Amygdala (tissue), 56 donors: ENCODE results near the gene CCDC187.
A peak's percentile ranks its signal among the peaks of the same experiment; 100 is the strongest.

Experiments
- DNase-seq, 56 donors: peaks; one replicate each; lab custom pipeline; 2025; lab: John Stamatoyannopoulos, UW

Gene CCDC187

GRCh38 chr9:136340356-136341041 lies 36.6 kb upstream of the CCDC187 start:
- no peak for DNase-seq

DNA sequence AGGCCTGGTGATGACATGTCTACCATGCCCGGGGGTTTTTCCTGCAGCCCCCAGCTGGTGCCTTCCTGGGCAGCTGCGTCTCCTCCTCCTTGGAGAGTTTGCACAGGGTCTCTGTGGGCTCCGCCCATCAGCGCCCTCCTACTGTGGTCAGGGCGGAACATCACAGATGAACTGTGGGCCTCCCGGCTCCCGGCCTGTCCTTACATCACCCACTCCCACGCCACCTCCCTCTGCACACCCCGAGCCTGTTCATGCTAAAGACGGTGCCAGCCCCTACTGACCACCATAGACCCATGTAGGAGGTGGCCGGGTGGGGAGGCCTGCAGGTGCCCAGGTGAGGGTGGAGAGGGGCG lies 36.0 kb upstream of the CCDC187 start:
- no peak for DNase-seq

DNA sequence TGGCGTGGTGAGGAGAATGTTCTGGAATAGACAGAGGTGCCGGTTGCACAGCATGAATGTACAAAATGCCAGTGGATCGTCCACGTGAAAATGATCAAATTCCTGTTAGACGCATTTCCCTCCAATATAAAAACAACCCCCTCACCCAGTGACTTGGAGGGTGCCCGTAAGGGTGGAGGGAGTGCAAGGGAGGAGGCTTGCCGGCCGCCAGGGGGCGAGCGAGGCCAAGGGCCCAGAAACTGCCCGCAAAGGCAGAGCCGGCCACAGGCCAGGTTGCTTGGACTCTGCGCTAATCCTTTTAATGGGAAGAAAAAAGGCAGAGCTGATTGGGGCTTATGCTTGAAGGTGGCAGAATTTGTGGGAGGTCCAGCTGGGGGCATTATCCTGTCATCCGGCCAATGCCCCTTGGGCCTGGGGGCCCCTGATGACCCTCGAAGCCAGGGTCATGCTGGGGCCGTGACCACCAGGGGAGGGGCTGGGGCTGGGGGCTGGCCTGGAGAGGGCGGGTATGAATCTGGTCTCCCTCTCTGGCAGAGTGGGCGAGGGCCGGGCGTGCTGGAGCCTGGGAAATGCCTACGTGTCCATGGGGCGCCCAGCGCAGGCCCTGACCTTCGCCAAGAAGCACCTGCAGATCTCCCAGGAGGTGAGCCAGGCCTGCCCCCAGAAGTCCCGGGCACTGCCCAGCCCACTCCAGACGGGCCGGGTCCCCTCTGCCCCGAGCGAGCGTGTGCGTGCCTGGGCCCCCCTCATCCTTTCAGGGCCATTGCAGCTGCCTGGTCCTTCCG lies 35.5 kb upstream of the CCDC187 start:
- DNase-seq, result peak in 42 of 56 donors; percentile 8 to 79 (median 40)

DNA sequence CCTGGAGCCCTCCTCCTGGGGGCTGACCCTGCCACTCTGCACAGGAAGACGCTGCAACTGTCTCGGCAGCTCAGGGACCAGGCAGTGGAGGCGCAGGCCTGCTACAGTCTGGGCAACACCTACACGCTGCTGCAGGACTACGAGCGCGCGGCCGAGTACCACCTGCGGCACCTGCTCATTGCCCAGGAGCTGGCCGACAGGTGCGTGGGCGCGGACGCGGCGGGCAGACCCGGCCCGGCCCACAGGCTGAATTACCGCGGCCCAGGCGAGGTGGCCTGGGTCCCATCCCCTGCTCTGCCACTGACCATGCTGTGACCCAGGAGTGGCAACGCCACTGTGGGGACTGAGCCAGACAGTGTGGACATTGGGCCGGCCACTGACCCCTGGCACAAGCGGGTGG lies 34.6 kb upstream of the CCDC187 start:
- no peak for DNase-seq

- DNase-seq, result no peak
These were observed 33.8 kb upstream of the CCDC187 start for GRCh38 chr9:136337416-136338395.

DNA sequence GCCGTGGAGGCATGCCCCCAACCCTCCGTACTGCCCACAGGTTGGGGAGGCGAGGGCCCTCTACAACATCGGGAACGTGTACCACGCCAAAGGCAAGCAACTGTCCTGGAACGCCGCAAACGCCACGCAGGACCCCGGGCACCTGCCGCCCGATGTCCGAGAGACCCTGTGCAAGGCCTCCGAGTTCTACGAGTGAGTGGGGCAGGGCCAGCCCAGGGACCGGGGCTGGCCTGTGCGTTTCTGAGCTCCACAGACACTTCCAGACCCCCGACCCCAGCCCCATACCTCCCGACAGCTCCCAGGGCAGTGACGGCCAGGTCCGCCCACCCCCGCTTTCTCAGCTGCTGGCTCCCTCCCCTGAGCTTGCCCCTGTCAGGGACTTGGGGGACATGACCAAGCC lies 33.0 kb upstream of the CCDC187 start:
- DNase-seq, result no peak

GRCh38 chr9:136336156-136336870 lies 32.4 kb upstream of the CCDC187 start:
- no peak for DNase-seq

GRCh38 chr9:136335296-136336155 lies 31.6 kb upstream of the CCDC187 start:
- no peak for DNase-seq

DNA sequence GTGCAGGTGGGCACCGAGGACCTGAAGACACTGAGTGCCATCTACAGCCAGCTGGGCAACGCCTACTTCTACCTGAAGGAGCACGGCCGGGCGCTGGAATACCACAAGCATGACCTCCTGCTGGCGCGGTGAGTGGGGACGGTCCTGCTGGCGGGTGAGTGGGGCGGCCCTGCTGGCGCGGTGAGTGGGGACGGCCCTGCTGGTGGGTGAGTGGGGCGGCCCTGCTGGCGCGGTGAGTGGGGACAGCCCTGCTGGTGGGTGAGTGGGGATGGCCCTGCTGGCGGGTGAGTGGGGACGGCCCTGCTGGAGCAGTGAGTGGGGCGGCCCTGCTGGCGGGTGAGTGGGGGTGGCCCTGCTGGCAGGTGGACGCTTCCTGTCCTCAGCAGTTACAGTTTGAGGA lies 30.6 kb upstream of the CCDC187 start:
- DNase-seq, result no peak

DNA sequence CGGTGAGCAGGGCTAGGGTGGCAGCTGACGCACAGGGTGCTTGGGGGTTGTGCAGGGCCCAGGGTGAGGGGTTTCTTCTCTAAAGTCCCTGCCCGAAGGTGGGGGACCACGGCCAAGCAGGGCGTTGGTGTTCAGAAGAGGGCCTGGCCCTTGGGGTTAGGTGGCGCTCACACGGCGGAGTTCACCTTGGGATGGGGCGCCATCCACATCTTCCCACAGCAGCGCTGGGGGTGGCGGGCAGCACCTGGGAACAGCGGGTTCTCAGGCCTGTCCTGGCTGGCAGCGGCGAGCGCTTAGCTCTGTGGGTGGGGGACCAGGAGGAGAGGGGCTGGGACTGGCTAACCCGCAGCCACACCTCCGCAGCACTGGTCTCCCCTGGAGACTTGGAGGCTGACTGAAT lies 29.6 kb upstream of the CCDC187 start:
- no peak for DNase-seq

DNA sequence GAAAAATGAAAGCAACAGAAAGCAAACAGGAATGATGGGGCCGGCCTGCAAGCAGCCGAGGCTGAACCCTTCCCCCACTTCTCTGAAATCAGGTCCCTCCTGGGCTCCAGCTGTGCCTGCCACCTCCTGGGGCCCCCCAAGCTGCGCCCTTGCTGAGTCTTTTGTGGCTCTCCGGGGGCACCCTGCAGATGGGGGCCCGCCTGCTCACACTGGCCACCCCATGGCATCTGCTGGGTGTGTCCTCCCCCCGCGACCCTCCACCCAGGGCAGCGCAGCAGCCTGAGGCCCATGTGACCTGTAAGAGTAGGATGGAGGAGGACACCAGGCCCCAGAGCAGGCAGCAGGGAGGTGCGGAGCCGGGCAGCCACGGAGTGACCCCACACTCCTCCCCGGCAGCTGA lies 29.2 kb upstream of the CCDC187 start:
- DNase-seq, result no peak

DNA sequence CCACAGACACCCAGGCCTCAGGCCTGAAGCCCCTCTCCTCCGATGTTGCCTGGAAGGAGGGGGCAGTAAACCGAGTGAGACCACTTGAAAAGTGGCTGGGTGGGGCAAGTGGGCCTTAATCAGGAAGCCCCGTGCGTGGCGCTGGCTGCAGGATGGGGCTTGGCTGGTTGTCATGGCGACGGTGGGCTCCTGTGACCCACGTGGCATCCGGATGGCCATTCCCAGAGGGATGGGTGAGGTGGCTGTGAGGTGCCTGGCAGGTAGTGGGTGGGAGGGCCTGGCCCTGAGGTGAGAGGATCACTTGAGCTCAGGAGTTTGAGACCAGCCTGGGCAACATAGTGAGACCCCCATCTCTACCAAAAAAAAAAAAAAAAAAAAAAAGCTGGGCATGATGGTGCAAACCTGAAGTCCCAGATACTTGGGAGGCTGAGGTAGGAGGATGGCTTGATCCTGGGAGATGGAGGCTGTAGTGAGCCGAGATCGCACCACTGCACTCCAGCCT lies 28.6 kb upstream of the CCDC187 start:
- no peak for DNase-seq

GRCh38 chr9:136331556-136332481 lies 27.9 kb upstream of the CCDC187 start:
- no peak for DNase-seq

- DNase-seq, result no peak
These were observed 27.1 kb upstream of the CCDC187 start for GRCh38 chr9:136331030-136331429.

- no peak for DNase-seq
These were observed 26.6 kb upstream of the CCDC187 start for GRCh38 chr9:136330406-136330990.

- DNase-seq, result no peak
These were observed 25.9 kb upstream of the CCDC187 start for GRCh38 chr9:136329636-136330405.

- no peak for DNase-seq
These were observed 25.3 kb upstream of the CCDC187 start for GRCh38 chr9:136329211-136329627.
